HT1080 (cell line): ENCODE results near the gene GSTCD. TPM values are rescaled to one million over a fixed set of nuclear protein-coding genes. Genes with fewer than 3 reads are reported as not detected.
"Not testable (repeated sequence)": the region's sequence is repeated elsewhere in the genome, so short reads cannot be mapped to it uniquely, and the experiment has no call there.

Experiments
- DNase-seq: peaks from one replicate; pipeline ENCODE4 v3.0.0-alpha.2; 2015; ENCODE audit warnings: low read depth
- total RNA-seq: library from RNA; depleted of rRNA; stranded (reverse); fragments of >200 nt; shearing (Covaris generic); gene quantifications from 2 replicates; pipeline ENCODE4 v1.2.3, GENCODE V29; 2014

The GSTCD gene
- total RNA-seq, 1 experiment from 2014 or later: 23.1 TPM

GRCh38 chr4:105807496-105807895 is 98.9 kb downstream of the GSTCD start:
- no peak for DNase-seq

GRCh38 chr4:105808030-105808749 is 99.6 kb downstream of the GSTCD start:
- no peak for DNase-seq

- DNase-seq: peak; percentile 62
These were observed 100.1 kb downstream of the GSTCD start for GRCh38 chr4:105808750-105809041.

- no peak for DNase-seq
These were observed 107.1 kb downstream of the GSTCD start for GRCh38 chr4:105815701-105816100.

- DNase-seq: no peak
These were observed 113.5 kb downstream of the GSTCD start for GRCh38 chr4:105822061-105822460.

GRCh38 chr4:105828074-105828473 is 119.5 kb downstream of the GSTCD start:
- no peak for DNase-seq

- DNase-seq: no peak
These were observed 122.6 kb downstream of the GSTCD start for GRCh38 chr4:105831189-105831588.

GRCh38 chr4:105835177-105835576 is 126.6 kb downstream of the GSTCD start:
- DNase-seq: no peak

- no peak for DNase-seq
These were observed 128.0 kb downstream of the GSTCD start for GRCh38 chr4:105836537-105836936.

GRCh38 chr4:105837037-105837436 is 128.5 kb downstream of the GSTCD start:
- DNase-seq: no peak

GRCh38 chr4:105838082-105838481 is 129.5 kb downstream of the GSTCD start:
- no peak for DNase-seq

GRCh38 chr4:105840426-105841174 is 132.0 kb downstream of the GSTCD start:
- no peak for DNase-seq

- DNase-seq: no peak
These were observed 135.4 kb downstream of the GSTCD start for GRCh38 chr4:105843941-105844340.

GRCh38 chr4:105845559-105845958 is 137.0 kb downstream of the GSTCD start:
- DNase-seq: no peak

- not testable (repeated sequence) for DNase-seq
These were observed 139.8 kb downstream of the GSTCD start for GRCh38 chr4:105848359-105848758.

GRCh38 chr4:105851196-105851595 is 142.6 kb downstream of the GSTCD start:
- no peak for DNase-seq

GRCh38 chr4:105852230-105852629 is 143.6 kb downstream of the GSTCD start:
- not testable (repeated sequence) for DNase-seq

GRCh38 chr4:105858466-105859040 is 150.0 kb downstream of the GSTCD start:
- no peak for DNase-seq

- peak; percentile 41 for DNase-seq
These were observed 150.6 kb downstream of the GSTCD start for GRCh38 chr4:105859233-105859632.

- no peak for DNase-seq
These were observed 162.4 kb downstream of the GSTCD start for GRCh38 chr4:105870963-105871362.

- no peak for DNase-seq
These were observed 163.4 kb downstream of the GSTCD start for GRCh38 chr4:105871997-105872396.

- DNase-seq: no peak
These were observed 166.6 kb downstream of the GSTCD start for GRCh38 chr4:105875233-105875632.

GRCh38 chr4:105878668-105879067 is 170.1 kb downstream of the GSTCD start:
- no peak for DNase-seq
